ENCODE measurements around the gene LRRC47.
"Not testable (repeated sequence)": the region's sequence is repeated elsewhere in the genome, so short reads cannot be mapped to it uniquely, and the experiment has no call there.

The LRRC47 gene

DNA sequence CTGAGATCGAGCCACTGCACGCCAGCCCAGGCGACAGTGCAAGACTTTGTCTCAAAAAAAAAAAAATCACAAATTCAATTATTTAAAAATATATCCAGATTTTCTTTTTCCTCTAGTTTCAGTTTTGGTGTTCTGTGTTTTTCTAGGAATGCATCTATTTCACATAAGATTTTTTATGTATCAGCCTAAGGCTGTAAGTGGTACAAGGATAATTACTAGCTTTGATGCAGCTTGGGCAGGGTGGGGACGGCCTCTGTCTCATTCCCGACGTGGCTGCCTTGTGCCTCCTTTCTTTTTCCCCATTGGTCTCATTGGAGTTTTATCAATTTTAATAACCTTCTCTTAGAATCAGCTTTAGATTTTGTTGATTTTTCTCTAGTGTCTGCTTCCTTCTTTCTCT, 37.1 kb downstream of the LRRC47 start:
- Histone ChIP-seq H3K4me3 (ENCODE audit: extremely low read depth, insufficient read depth, low read length, poor library complexity, severe bottlenecking) (no peak overlapping the region), H3K9me3 (ENCODE audit: control insufficient read depth, low read length) (peaks cover 9% of the 10 kb centered on the region), H3K27ac (ENCODE audit: low read depth, low read length, severe bottlenecking) (no peak overlapping the region), H3K36me3 (ENCODE audit: control insufficient read depth, insufficient read depth, low read length) (no peaks in the 10 kb centered on the region), H3K4me1 (ENCODE audit: control insufficient read depth, insufficient read depth, low read length, poor library complexity, severe bottlenecking) (no peaks in the 10 kb centered on the region)
- 84 to 100% methylated on average over 1 to 6 of the region's 6 CpGs for WGBS, 2 experiments (ENCODE audit: insufficient coverage in 2 of 2)

DNA sequence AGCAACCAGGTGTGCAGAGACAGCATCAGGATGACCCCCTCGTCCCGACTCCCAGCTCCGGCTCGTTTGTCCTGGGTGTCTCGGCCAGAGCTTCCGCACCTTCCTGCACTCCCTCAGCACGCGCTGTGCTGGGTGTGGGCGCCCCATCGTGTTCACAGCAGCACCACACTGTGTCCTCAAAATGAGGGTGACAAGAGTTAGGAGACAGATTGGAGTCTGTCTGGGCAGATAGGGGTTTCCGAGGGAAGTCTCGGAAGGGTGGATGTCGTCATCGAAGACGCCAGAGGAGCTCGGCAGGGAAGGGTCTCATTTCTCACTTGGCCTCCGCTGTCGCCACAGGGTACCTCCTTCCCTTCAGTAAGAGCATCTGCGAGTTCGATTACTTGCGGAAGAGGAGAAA, 39.9 kb downstream of the LRRC47 start:
- H3K9me3 ChIP-seq (ENCODE audit: control insufficient read depth, low read length): peaks cover 9% of the 10 kb centered on the region
- H3K4me1 ChIP-seq (ENCODE audit: control insufficient read depth, insufficient read depth, low read length, poor library complexity, severe bottlenecking): no peaks in the 10 kb centered on the region
- 88 to 94% methylated on average over 19 to 21 of the region's 21 CpGs for WGBS, 2 experiments (ENCODE audit: insufficient coverage in 2 of 2)
- no peaks in the 10 kb centered on the region for H3K36me3 ChIP-seq (ENCODE audit: control insufficient read depth, insufficient read depth, low read length)
- H3K27ac ChIP-seq (ENCODE audit: low read depth, low read length, severe bottlenecking): no peak overlapping the region
- H3K4me3 ChIP-seq (ENCODE audit: extremely low read depth, insufficient read depth, low read length, poor library complexity, severe bottlenecking): no peak overlapping the region

DNA sequence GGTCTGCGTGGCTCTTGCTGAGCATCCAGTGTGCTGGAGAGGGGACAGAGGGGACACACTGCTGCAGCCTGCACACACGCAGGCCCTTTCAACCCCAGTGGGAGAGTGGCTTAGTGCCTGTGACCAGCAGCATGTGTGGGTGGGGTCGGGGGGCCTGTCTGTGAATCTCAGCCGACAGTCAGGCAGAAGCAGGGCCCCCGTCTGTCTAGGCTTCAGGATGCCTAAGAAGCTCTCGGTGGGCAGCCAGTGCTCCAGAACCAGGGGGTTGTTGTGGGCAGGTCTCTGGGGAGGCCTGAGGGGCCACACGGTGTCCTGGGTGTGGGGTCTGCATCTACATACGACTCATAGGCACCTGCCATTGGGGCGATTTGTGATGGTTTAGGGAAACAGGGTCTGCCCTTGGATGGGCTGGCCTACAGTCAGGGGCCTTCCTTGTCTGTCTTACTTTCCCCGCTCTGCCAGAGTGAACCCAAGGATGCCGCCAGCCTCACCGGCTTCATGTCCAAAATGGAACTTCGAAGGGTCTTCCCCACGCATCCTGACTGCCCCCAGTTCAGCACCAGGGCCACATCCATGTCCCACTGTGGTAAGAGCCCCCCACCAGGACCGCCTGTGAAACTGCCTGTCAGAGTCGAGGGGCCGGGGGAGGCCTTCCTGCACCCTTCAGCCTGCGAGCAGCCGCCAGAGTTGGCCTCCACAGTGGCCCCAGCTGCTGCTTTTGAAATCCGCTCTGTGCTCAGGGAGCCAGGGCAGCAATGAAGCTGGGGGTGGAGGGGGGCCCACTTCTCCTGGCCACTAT, 42.4 kb downstream of the LRRC47 start:
- WGBS, 2 experiments (ENCODE audit: insufficient coverage in 2 of 2): 84 to 91% methylated on average over 18 to 20 of the region's 20 CpGs
- Histone ChIP-seq H3K27ac (ENCODE audit: low read depth, low read length, severe bottlenecking) (no peak overlapping the region), H3K4me1 (ENCODE audit: control insufficient read depth, insufficient read depth, low read length, poor library complexity, severe bottlenecking) (no peaks in the 10 kb centered on the region)

DNA sequence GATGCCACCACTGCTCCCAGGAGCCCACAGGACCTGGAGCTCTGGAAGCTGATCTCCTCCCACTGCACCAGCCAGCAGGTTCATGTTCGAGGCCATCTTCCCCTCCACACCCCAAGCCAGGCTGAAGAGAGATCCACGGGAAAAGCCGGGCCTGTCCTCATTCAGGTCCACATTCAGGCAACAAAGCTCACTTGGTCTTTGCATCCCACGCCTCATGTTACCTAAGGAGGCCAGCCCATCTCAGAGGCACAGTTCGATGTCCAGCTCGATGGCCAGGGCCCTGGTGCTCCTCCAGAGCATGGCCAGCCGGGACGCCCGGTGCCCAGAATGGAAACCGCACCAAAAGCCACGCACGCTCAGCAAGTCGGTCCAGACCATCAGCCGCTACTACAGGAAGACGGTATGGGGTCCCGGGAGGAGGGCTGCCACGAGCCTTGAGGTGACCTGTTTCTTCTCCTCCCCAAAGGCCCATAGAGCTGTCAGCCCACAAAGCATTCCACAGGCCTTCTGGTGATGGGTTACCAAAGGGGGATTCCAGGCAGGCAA, 43.8 kb downstream of the LRRC47 start, which contains the start of gene CCDC27:
Gene CCDC27 (plus strand): TSS at position 51 of the 546 bp plus-strand sequence. CDS start 32 bp downstream, at position 83.
- WGBS, 2 experiments (ENCODE audit: insufficient coverage in 2 of 2): 91 to 92% methylated on average over 12 to 17 of the region's 17 CpGs
- no peak within 1 kb of the TSS for H3K27ac ChIP-seq (ENCODE audit: low read depth, low read length, severe bottlenecking)
- H3K4me1 ChIP-seq (ENCODE audit: control insufficient read depth, insufficient read depth, low read length, poor library complexity, severe bottlenecking): no peaks in the 10 kb centered on the region
- H3K4me3 ChIP-seq (ENCODE audit: extremely low read depth, insufficient read depth, low read length, poor library complexity, severe bottlenecking): no peak within 1 kb of the TSS
- no peaks in the 10 kb centered on the region for H3K9me3 ChIP-seq (ENCODE audit: control insufficient read depth, low read length)
- no peaks in the 10 kb centered on the region for H3K36me3 ChIP-seq (ENCODE audit: control insufficient read depth, insufficient read depth, low read length)

More for the DNA sequence above, 42.4 kb downstream of the LRRC47 start:
- H3K9me3 ChIP-seq (ENCODE audit: control insufficient read depth, low read length): no peaks in the 10 kb centered on the region
- no peaks in the 10 kb centered on the region for H3K36me3 ChIP-seq (ENCODE audit: control insufficient read depth, insufficient read depth, low read length)
- no peak overlapping the region for H3K4me3 ChIP-seq (ENCODE audit: extremely low read depth, insufficient read depth, low read length, poor library complexity, severe bottlenecking)

DNA sequence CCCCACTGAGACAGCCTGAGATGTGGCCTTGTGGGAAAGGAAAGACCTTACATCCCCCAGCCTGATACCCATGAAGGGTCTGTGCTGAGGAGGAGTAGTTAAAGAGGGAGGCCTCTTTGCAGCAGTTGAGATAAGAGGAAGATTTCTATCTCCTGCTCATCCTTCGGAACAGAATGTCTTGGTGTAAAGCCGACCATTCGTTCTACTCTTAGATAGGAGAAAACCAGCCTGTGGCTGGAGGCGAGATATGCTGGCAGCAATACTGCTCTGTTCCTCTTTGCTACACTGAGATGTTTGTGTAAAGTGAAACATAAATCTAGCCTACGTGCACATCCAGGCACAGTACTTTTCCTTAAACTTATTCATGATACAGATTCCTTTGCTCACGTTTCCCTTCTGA, 45.6 kb downstream of the LRRC47 start:
- WGBS, 2 experiments (ENCODE audit: insufficient coverage in 2 of 2): 81 to 89% methylated on average over 4 to 5 of the region's 6 CpGs
- H3K4me1 ChIP-seq (ENCODE audit: control insufficient read depth, insufficient read depth, low read length, poor library complexity, severe bottlenecking): peaks cover 4% of the 10 kb centered on the region
- H3K36me3 ChIP-seq (ENCODE audit: control insufficient read depth, insufficient read depth, low read length): no peaks in the 10 kb centered on the region
- no peak overlapping the region for H3K27ac ChIP-seq (ENCODE audit: low read depth, low read length, severe bottlenecking)
- H3K4me3 ChIP-seq (ENCODE audit: extremely low read depth, insufficient read depth, low read length, poor library complexity, severe bottlenecking): no peak overlapping the region
- H3K9me3 ChIP-seq (ENCODE audit: control insufficient read depth, low read length): no peaks in the 10 kb centered on the region

DNA sequence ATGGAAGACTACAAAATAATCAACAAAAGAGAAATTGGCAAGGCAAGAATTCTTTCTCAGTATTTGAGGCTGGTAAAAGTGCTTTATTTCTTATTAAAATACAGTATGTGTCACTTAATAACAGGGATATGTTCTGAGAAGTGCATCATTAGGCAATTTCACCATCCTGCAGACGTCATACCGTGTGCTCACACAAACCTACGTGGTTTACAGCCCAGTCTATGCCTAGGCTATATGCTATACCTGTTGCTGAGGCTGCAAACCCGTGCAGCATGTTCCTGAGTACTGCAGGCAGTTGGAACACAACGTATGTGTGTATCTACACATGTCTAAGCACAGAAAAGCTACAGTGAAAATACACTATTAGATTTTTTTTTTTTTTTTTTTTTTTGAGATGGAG, 46.8 kb downstream of the LRRC47 start:
- Histone ChIP-seq H3K4me1 (ENCODE audit: control insufficient read depth, insufficient read depth, low read length, poor library complexity, severe bottlenecking) (peaks cover 9% of the 10 kb centered on the region), H3K27ac (ENCODE audit: low read depth, low read length, severe bottlenecking) (no peak overlapping the region), H3K9me3 (ENCODE audit: control insufficient read depth, low read length) (no peaks in the 10 kb centered on the region), H3K36me3 (ENCODE audit: control insufficient read depth, insufficient read depth, low read length) (no peaks in the 10 kb centered on the region), H3K4me3 (ENCODE audit: extremely low read depth, insufficient read depth, low read length, poor library complexity, severe bottlenecking) (no peak overlapping the region)
- 63 to 74% methylated on average over 4 to 5 of the region's 5 CpGs for WGBS, 2 experiments (ENCODE audit: insufficient coverage in 2 of 2)

DNA sequence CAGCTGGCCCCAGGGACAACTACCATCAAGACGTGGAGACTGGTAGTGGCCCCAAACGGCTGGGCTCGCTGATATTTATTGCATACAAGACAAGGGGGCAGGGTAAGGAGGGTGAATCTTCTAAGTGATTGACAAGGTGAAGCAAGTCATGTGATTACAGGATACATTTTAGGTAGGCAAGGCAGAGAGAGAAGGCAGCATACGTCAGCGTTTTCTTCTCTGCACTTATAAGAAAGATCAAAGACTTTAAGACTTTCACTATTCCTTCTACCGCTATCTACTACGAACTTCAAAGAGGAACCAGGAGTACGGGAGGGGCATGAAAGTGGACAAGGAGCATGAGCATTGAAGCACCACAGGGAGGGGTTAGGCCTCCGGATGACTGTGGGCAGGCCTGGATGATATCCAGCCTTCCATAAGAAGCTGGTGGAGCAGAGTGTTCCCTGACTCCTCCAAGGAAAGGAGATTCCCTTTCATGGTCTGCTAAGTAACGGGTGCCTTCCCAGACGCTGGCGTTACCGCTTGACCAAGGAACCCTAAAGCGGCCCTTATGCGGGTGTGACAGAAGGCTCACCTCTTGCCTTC, 47.9 kb downstream of the LRRC47 start:
- not testable (repeated sequence) for H3K4me1 ChIP-seq (ENCODE audit: control insufficient read depth, insufficient read depth, low read length, poor library complexity, severe bottlenecking); H3K4me3 ChIP-seq (ENCODE audit: extremely low read depth, insufficient read depth, low read length, poor library complexity, severe bottlenecking); H3K36me3 ChIP-seq (ENCODE audit: control insufficient read depth, insufficient read depth, low read length); H3K9me3 ChIP-seq (ENCODE audit: control insufficient read depth, low read length); H3K27ac ChIP-seq (ENCODE audit: low read depth, low read length, severe bottlenecking)
- 77 to 94% methylated on average over 3 to 6 of the region's 15 CpGs for WGBS, 2 experiments (ENCODE audit: insufficient coverage in 2 of 2)

DNA sequence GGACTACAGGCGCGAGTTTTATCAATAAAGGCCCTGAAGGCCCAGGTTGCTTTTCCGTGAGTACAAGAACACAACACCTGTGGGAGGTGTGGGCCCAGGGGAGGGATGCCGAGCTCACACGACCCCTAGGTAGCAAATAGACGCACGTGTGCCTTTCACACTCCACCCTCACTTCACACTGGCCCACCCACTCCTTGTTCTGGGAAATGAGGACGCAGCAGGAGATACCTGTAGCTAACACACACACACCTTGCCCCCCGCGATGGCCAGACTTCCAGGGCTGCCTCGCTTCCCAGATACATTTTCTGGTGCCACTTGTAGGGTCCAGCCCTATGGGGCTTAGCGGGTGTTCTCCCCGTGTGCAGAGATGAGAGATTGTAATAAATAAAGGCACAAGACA, 48.4 kb downstream of the LRRC47 start:
- 81 to 84% methylated on average over 6 to 9 of the region's 13 CpGs for WGBS, 2 experiments (ENCODE audit: insufficient coverage in 2 of 2)
- no peak overlapping the region for H3K4me3 ChIP-seq (ENCODE audit: extremely low read depth, insufficient read depth, low read length, poor library complexity, severe bottlenecking)
- no peak overlapping the region for H3K27ac ChIP-seq (ENCODE audit: low read depth, low read length, severe bottlenecking)
- H3K36me3 ChIP-seq (ENCODE audit: control insufficient read depth, insufficient read depth, low read length): peaks cover 10% of the 10 kb centered on the region
- H3K4me1 ChIP-seq (ENCODE audit: control insufficient read depth, insufficient read depth, low read length, poor library complexity, severe bottlenecking): peaks cover 9% of the 10 kb centered on the region
- H3K9me3 ChIP-seq (ENCODE audit: control insufficient read depth, low read length): no peaks in the 10 kb centered on the region

DNA sequence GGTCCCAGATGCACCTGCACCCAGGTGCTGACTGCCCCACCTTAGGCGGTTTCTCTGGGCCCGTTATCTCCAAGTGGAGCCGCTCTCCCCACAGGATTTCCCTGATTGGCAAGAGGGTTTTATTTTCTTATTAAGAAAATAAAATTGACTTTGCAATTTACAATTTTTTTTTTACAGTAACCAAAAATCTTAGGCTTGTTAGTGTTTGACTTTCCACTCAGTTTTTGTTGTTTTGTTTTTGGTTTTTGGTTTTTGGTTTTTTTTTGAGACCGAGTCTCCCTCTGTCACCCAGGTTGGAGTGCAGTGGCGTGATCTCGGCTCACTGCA, 48.8 kb downstream of the LRRC47 start:
- 100% methylated on average over 2 of the region's 6 CpGs; no CpG with 5 or more reads in 1 of the 2 experiments for WGBS, 2 experiments (ENCODE audit: insufficient coverage in 2 of 2)
- H3K9me3 ChIP-seq (ENCODE audit: control insufficient read depth, low read length): no peaks in the 10 kb centered on the region
- peaks cover 9% of the 10 kb centered on the region for H3K4me1 ChIP-seq (ENCODE audit: control insufficient read depth, insufficient read depth, low read length, poor library complexity, severe bottlenecking)
- H3K4me3 ChIP-seq (ENCODE audit: extremely low read depth, insufficient read depth, low read length, poor library complexity, severe bottlenecking): peak overlapping the region; percentile 86
- H3K36me3 ChIP-seq (ENCODE audit: control insufficient read depth, insufficient read depth, low read length): peaks cover 14% of the 10 kb centered on the region
- H3K27ac ChIP-seq (ENCODE audit: low read depth, low read length, severe bottlenecking): no peak overlapping the region

DNA sequence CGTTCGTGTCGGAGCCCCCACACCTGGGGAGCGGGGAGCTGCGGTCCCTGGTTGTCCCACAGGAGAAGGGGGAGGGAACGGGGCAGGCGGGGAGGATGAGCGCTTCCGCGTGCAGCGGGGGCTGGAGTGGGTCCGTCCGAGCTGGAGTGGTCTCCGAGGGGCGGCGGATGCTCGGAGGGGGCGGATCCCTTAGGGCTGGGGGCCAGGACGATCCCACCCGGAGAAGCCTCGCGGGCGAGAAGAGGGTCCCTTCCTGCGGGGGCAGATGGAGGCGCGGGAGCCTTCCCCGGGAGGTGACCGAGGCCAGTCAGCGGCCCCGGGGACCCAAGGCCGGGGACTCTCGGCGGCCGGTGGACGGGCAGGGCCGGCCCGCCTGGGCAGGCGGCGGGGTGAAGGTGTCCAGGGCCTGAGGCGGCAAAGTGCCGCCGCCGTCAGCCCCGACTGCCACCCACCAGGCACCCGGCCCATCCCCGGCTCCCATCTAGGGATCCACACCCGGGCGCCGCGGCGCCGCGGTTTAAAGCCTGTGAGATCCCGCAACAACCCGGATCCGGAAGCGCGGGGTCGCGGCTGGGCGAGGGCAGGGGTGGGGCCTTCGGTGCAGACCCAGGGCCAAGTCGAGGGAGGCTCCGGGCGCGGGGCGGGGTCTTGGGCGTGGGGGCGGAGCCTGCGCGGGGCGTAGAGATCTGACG, 49.3 kb downstream of the LRRC47 start:
- Histone ChIP-seq H3K4me3 (ENCODE audit: extremely low read depth, insufficient read depth, low read length, poor library complexity, severe bottlenecking) (peak overlapping the region; percentile 86), H3K27ac (ENCODE audit: low read depth, low read length, severe bottlenecking) (no peak overlapping the region)
- 0 to 1% methylated on average over 59 to 71 of the region's 73 CpGs for WGBS, 2 experiments (ENCODE audit: insufficient coverage in 2 of 2)

More for the DNA sequence above, 49.3 kb downstream of the LRRC47 start:
- Histone ChIP-seq H3K9me3 (ENCODE audit: control insufficient read depth, low read length) (no peaks in the 10 kb centered on the region), H3K4me1 (ENCODE audit: control insufficient read depth, insufficient read depth, low read length, poor library complexity, severe bottlenecking) (peaks cover 9% of the 10 kb centered on the region), H3K36me3 (ENCODE audit: control insufficient read depth, insufficient read depth, low read length) (peaks cover 19% of the 10 kb centered on the region)

All from mesodermal cell (in vitro differentiated cells).